ENCODE measurements around the gene ZNF689.

ZNF689 gene

DNA sequence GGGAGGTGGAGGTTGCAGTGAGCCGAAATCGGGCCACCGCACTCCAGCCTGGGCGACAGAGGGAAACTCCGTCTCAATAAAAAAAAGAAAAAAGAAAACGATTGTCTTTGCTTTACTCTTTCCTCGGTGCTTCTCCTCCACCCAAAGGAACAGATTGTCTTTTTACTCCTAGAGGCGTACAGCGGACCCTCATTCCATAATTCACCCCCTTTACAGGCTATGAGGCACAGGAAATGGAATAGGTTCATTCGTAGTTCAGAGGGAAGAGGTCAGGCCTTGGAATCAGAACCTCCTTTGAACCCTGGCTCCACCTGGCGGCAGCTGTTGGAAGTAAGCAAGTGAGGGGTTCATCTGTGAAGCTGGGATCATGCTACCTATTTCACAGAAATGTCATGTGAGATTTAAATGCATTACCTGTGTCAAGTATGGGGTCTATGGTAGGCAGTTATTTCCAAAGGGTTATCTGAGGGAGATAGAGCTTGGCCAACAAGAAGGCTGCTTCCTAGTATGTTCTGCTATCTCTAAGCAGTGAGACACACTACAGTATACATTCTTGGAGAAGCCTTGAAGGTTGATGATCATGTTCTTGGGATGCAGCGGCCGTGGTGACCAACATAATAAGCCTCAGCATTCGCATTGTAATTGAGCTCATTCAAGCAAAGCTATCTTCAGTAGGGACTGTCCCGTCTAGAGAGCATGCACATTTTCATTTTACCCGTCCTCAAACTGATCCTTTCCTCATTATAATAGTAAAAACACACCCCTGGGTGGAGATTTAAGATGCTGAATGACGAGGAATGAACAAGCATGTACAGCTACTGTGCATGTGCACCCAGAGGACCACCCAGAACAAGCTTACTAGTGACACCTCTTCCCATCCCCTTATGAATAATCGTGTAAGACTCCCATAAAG lies 18.7 kb upstream of the ZNF689 start:
- TF ChIP-seq, protein P1, sequence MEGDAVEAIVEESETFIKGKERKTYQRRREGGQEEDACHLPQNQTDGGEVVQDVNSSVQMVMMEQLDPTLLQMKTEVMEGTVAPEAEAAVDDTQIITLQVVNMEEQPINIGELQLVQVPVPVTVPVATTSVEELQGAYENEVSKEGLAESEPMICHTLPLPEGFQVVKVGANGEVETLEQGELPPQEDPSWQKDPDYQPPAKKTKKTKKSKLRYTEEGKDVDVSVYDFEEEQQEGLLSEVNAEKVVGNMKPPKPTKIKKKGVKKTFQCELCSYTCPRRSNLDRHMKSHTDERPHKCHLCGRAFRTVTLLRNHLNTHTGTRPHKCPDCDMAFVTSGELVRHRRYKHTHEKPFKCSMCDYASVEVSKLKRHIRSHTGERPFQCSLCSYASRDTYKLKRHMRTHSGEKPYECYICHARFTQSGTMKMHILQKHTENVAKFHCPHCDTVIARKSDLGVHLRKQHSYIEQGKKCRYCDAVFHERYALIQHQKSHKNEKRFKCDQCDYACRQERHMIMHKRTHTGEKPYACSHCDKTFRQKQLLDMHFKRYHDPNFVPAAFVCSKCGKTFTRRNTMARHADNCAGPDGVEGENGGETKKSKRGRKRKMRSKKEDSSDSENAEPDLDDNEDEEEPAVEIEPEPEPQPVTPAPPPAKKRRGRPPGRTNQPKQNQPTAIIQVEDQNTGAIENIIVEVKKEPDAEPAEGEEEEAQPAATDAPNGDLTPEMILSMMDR (IDR thresholded peaks at IDR 0.05), result peak; percentile 84 to 89
- peak overlapping the region in 1 of 2 donors; percentile 30 for H3K27ac ChIP-seq
- H3K4me1 ChIP-seq, result peaks cover 0 to 8% (median 0%) of the 10 kb centered on the region in 4 donors
- intact Hi-C loops (cut with DNase I; ENCODE audit: low total_unique reads), result no loop called here
- no peaks in the 10 kb centered on the region for H3K9me3 ChIP-seq
- H3K36me3 ChIP-seq, result no peaks in the 10 kb centered on the region
- peak overlapping the region in 1 of 2 donors; percentile 19 for H3K4me3 ChIP-seq
- peaks cover 0 to 3% of the 10 kb centered on the region in 2 donors for H3K27me3 ChIP-seq
- DNase-seq, result peak; percentile 88

DNA sequence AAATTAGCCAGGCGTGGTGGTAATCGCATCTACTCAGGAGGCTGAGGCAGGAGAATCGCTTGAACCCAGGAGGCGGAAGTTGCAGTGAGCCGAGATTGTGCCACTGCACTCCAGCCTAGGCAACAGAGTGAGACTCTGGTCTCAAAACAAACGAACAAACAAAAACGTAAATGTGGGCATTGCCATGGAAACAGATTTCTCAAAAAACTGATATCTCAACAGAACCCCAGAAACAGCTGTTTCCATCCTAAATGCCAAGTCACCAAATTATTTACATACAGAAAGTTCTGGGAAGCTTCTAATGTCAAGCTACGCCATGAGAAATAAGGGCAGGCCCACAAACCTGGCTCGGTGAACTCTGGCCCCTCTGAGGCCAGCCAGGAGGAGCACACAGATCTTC lies 16.0 kb upstream of the ZNF689 start:
- TF ChIP-seq, protein P1 (IDR thresholded peaks at IDR 0.05), result no peak
- no peak for DNase-seq
- Histone ChIP-seq H3K4me1 (peaks cover 0 to 4% (median 0%) of the 10 kb centered on the region in 4 donors), H3K27me3 (peaks cover 0 to 10% of the 10 kb centered on the region in 2 donors), H3K9me3 (no peaks in the 10 kb centered on the region), H3K4me3 (no peak overlapping the region), H3K27ac (no peak overlapping the region), H3K36me3 (no peaks in the 10 kb centered on the region)
- intact Hi-C loops (cut with DNase I; ENCODE audit: low total_unique reads), result no loop called here

DNA sequence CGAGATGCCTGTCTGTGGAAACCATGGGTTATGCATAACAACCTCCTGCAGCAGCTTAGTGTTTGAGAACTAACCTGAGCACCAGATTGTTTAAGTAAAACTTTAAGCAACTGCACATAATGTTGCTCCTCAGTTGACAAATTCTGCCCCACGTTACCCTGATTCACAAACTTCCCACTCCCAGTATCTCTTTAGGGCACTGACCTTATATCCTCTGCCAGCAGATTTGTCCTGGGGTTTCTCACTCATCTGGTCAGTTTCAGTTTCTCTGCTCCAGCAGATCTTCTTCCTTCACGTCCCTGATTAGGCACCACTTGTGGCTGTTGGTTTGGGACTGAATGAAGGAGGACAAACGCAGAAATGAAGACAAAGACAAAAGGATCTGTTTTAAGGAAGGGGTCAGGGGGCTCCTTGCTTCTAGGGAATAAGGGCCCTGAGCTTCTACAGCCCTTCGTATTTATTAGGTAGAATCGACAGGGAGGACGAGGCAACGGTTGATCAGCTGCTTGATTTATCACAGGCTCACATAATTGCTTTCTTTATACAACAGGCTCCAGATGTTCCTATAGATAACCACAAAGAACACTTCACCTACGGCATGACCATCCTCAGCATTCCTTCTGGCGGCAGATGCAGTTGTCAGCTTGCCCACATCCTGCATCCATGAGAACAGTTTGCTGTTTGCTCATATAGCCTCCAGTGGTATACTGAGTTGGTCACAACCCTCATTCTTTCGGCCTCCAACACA lies 13.5 kb upstream of the ZNF689 start:
- Histone ChIP-seq H3K9me3 (no peaks in the 10 kb centered on the region), H3K36me3 (no peaks in the 10 kb centered on the region), H3K27ac (no peak overlapping the region), H3K4me3 (no peak overlapping the region), H3K27me3 (peaks cover 0 to 10% of the 10 kb centered on the region in 2 donors), H3K4me1 (peaks cover 0 to 4% (median 0%) of the 10 kb centered on the region in 4 donors)
- TF ChIP-seq, protein P1 (IDR thresholded peaks at IDR 0.05), result no peak
- intact Hi-C loops (cut with DNase I; ENCODE audit: low total_unique reads), result no loop called here
- DNase-seq, result no peak

DNA sequence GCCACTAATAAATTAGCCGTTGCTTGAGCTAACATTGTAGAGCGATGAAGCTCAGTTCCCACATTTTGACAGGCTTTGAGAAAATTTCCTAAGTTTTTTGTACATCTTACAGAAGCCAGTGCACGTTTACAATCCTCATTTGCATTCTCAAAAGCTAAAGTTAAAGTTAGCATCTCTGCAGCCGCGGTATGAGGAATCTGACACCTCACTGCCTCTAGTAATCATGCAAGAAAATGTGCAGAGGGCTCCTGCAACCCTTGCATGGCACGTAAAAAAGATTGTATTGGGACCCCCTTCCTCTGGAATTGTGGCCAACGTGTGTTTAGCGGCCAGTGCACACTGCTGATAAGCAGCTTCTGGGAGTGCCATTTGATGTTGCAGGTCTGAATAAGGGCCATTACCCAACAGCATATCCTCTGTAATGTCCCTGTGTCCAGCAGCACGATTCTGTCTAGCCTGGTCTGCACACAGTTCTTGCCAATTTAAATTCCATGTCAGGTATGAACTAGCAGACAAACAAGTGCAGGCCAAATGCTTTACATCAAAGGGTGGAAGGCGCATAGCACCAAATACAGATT lies 12.4 kb upstream of the ZNF689 start:
- TF ChIP-seq, protein P1 (IDR thresholded peaks at IDR 0.05), result no peak
- intact Hi-C loops (cut with DNase I; ENCODE audit: low total_unique reads), result no loop called here
- H3K4me3 ChIP-seq, result no peak overlapping the region
- H3K36me3 ChIP-seq, result no peaks in the 10 kb centered on the region
- H3K4me1 ChIP-seq, result no peaks in the 10 kb centered on the region
- H3K27me3 ChIP-seq, result peaks cover 0 to 10% of the 10 kb centered on the region in 2 donors
- no peak overlapping the region for H3K27ac ChIP-seq
- H3K9me3 ChIP-seq, result no peaks in the 10 kb centered on the region
- no peak for DNase-seq

DNA sequence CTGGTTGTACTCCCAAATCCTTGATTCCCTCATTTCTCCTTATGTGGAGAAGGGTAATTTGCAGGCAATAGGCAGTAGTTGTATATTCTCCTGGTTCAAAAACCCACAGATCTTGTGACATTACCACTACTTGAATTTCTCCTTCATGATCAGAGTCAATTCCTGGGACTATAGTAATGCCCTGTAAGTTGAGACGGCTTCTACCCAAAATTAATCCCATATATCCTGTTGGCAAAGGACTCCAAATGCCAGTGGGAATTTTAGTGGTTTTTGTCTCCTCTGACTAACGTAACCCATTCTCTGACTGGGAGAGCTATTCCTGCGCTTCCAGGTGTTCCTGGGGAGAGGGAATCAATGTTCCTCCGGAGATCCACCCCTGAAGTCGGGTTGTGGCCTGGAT lies 11.6 kb upstream of the ZNF689 start:
- TF ChIP-seq, protein P1 (IDR thresholded peaks at IDR 0.05), result no peak
- no peak for DNase-seq
- Histone ChIP-seq H3K36me3 (no peaks in the 10 kb centered on the region), H3K4me1 (no peaks in the 10 kb centered on the region), H3K27me3 (peaks cover 0 to 10% of the 10 kb centered on the region in 2 donors), H3K27ac (no peak overlapping the region), H3K9me3 (no peaks in the 10 kb centered on the region), H3K4me3 (no peak overlapping the region)
- intact Hi-C loops (cut with DNase I; ENCODE audit: low total_unique reads), result no loop called here

Measured in tibial artery (tissue), 4 donors.